NCI-H345 (cell line): ENCODE data around the gene RXRA.

Experiments used
- DNase-seq: peaks from one replicate; lab custom pipeline; 2025; lab: John Stamatoyannopoulos, UW

The RXRA gene

DNA sequence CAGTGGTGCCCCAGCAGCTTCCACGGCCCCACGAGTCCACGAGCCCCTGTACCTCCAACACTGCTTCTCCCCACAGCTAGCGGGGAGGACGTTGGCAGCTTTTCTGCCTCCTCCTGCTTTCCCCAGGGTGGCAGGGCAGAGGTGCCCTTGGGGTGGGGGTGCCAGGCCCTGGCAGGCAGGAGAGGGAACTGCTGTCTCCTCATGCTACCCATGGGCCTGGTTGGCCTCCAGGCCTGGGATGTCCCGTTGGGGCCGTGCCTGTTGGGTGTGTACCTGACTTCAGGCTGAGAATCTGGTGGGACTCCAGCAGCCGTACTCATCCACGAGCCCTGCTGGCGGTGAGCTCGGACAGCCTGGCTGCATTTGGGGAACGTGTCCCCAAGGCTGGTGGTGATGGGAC is 27.3 kb downstream of the RXRA start:
- DNase-seq, result no peak

DNA sequence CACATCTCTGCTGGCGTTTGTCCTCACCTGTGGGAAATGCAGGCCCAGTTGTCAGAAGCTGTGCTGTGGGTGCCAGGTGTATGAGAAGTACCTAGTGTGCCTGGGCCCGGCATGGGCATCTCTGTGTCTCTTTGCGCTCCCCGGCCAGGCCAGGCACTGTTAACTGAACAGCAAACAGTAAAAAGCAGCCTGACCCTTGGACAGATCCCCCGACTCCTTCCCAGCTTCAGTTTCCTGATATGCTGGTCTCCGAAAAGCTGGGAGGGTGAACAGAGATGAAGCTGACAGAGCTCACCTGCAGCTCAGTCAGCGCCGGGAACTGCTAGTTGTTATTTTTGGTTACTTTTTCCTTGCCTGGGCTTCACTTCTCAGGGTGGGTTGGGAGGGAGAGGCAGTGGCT is 28.9 kb downstream of the RXRA start:
- no peak for DNase-seq

DNA sequence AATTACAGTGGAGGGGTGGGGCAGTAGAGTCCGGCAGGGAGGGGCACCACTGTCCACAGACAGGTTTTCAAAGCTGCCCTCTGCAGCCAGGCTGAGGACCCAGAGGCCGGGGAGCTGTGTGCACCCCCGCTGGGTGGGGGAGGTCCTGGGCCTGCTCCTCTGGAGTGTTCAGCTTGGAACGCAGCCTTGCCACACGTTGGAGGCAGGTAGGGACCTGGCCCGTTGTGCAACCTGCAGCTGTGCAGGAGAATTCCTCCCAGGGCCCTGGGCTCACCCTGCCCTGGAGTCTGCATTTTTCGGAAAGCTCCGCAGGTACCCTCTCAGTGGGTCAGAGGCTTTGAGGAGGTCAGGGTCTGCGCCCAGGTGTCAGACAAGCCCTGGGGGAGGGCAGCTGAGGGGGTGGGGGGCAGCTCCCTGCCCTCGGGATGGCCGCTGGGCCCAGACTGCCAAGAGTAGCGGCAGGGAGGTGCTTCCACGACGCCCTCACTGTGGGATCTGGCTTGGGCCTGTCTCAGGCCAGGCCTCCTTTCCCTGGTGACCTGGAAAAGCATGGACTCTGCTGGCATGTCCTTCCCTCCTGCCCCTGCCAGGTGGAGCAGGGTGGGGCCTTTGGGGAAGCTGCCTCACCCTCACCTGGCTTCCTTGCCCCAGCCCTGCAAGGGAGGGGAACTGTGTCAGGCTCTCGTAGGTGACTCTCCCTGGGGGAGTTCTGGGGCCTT is 29.5 kb downstream of the RXRA start:
- no peak for DNase-seq

DNA sequence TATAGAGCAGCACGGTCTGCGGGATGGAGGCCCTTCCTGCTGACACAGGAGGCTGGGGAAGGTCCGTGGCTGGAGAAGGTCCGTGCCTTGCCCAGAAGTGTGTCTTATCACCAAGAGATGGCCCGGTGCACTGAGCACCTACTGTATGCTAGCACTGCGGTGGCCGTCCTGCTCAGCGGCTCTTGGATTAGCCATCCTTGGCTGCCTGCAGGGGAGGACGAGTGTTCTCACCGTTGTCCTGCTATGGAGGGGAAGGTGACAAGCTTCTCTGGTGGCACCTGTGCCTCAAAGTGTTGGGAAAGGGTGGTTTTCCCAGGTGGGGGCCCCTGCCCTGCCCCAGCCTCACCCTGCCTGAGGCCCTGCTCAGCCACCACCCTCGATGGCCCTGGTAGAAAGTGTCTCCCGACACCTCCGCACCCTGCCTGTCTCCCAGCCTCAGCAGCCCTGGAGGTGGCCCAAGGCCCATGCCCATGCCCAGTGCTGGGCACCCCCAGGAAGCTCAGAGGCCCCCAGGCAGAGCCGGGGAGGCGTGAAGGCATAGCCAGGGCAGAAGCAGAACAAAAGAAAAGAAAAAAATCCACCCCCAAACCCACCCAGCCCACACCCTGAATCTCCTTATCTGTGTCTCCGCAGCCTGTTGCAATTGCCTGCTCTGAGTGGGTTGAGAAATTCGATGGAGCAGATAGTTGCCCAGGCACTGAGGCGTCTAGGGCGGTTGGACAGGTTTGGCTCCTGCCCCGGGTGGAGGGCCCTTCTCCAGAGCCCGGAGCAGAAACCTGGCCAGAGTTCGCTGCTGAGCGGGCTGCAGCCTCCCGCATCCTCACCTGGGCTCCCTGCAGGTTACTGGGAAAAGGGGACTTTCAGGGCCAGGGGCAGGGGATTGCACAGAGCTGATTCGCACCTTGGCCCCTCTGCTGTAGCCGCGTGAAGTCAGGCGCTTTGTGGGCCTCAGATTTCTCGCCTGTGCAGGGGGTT is 30.5 kb downstream of the RXRA start:
- DNase-seq, result no peak

DNA sequence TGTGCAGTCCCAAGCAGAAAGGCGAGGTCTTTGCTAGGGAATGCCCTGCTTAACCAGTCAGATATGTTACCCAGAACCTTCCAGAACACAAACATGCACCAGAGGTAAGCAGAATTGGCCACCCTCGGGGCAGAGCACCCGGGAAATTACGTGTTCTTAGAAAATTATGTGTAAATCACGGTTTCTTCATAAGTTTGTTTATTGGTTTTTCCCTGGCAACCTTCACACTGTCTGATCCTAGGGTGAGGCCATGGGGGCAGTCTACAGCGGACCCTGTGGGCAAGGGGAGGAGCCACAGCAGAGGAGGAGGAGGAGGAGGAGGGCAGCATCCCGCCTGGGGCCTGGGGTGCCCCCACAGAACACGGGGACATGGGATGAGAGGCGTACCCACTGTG is 31.4 kb downstream of the RXRA start:
- DNase-seq, result no peak

DNA sequence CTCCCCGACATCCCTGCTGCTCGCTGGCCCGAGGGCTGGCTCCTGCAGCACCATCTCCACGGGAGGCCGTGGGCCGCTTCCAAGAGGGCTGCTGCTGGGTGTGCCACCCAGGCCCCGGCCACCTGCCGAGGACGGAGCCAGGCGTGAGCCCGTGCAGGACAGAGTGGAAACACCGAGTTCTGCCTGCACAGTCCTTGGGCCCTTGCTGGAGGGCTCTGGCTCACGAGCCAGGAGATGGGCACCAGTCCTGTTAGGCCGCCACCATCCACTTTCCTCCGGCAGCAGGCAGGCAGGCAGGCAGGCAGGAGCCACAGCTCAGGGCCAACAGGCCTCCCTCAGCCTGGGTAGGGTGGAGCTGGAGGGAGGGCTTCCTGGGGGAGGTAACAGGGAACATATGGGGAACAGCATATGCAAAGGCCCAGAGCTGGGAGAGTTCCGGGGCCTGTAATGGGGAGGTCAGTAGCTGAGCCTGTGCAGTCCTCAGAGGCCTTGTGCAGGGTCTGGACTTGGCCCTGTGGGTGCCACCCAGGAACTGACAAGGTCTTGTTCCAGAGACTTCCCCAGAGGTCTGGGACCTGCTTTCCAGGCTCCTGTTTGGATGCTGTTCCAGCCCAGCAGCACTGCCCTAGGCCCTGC is 31.9 kb downstream of the RXRA start:
- DNase-seq, result no peak

DNA sequence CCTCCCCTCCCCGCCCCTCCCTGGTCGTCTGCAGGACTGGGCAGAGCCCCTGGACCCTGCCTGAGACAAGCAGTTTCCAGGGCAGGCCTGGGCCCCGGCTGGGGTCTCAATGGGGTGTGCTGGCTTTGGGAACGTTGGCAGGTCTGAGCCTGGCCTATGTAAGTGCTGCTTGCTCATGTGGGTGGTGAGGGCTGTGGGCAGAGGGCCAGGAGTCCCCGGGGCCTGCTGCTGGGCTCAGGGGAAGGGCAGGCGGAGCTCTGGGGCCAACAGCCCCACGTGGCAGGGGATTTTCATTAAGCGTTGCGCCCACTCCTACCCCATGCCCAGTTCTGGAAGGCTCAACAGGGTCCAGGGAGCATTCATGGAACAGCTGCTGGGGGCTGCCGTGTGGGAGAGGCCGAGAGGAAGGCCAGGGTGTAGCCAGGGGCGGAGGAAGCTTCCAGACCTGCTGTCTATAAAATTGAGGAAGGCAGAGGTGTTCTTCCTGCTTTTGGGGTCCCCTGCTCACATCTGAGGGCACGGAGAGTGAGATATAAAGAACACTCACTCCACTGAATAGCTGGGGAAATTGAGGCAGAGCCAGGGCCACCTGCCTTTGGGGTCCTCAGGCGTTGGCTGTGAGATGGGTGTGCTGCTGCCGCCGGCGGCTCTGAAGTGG is 32.5 kb downstream of the RXRA start:
- peak; percentile 45 for DNase-seq

DNA sequence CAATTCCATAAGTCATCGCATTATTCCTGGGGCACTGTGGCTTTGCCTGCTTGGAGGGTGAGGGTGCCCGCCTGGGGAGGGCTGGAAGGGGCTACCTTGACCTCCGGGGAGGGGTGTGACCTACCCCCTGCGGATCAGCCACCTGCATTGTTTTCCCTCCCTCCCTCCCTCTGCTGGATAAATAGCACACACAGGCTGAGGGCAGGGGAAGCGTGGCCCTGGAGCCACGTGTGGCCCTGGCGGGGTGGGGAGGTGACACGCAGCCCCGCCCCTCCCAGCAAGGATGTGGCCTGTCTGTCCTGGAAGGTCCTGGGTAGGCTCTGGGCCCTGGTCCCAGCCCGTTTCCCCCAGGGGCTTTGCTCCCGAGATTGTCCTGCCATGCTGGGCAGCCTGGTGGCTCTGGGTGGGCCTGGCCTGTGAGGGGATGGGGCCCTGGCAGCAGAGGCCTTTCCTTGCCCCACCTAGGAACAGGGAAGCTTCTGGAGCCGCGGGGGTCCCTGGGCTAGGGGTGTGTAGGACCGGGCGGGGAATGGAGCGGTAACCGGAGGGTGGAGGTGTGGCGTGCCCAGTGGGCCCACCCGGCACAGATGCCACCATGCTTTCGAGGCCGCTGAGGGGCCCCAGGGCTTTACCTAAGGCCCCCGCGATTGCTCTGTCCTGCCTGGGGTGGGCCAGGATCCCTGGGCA is 33.4 kb downstream of the RXRA start:
- DNase-seq, result no peak

DNA sequence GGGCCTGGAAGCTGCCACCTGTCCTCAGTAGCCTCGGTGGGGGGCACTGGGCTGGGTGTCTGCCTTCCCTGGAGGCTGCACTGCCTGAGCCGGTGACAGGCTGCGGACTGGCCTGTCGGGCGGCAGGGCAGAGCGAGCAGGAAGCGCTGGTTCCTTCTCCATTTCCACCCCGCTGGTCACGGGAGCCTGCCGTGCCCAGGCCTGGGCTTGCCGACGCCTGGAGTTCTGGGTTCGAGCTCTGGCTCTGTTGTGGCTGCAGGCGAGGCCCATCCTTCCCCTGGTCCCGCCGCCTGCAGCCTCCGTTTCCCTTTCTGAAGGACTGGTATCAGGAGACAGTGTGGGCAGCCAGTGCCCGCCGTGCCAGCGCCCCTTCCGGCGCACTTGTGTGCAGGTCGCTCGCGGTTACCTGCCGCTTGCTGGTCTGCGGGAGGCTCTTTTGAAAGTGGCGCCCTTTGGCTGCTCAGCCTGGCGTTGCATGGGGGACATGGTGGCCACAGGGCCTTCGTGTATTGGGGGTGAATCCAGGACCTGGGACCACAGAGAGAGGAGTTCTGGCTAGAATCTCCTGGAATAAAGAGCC is 34.0 kb downstream of the RXRA start:
- no peak for DNase-seq

DNA sequence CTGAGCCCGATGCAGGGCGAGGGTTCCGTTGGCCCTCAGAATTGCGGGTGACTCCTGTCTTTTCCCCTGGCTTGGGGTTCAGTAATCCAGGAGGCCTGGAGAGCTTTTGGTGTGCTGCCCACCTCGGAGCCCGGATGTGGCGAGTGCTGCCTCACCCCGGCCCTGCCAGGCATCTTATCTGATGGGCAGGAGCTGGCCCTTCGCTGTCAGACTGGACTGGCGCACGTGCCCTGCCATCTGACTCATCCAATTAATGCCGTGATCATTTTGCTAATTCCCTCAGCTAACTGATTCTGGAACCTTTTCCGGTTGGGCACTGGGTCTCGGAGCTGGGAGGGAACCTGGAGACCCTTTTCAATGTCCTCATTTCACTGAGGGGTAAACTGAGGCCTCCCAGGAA is 34.6 kb downstream of the RXRA start:
- no peak for DNase-seq

DNA sequence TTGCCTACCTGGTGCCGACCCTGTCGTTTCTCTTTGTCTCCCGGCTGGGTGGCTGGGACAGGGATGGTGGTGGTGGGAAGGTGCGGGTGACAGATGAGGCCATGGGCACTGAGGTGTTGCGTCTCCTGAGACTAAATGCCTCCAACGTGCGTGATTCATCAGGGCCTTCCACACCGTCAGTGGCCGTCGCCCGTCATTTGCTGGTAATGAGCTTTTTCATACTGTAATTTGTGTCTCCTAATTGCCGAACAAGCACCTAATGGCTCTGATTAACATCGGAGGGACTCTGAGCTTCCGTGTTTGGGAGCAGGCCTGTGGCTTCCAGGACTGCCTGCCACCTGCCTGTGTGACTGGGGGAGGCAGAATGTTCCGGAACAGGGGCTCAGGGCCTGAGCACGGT is 35.2 kb downstream of the RXRA start:
- no peak for DNase-seq

DNA sequence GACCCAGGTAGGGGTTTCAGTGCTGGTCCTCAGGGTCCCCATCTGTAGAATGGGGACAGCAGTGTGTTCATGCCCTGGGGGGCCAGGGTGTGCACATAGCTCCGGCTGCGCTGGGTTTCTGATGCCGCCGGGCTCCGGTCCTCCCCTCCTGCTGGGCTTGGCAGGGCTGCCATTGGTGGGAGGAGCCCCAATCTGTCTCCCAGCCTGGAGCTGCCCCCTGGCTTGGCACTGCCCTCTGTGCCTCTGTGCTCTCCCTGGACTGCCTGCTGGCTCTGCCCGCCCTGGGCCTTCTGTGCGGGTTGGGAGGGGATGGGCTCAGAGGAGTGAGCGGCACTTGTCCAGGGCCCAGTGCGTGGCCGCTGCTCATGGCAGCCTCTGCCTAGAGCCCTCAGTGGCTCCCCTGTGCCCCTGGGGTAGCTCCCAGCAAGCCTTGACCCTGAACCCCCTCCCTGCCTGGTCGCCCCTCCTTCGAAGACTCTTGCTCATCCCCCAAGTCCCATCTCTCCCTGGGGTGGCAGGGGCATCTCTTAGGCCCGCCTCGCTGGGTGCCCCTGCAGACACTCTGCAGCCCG is 35.7 kb downstream of the RXRA start:
- no peak for DNase-seq

DNA sequence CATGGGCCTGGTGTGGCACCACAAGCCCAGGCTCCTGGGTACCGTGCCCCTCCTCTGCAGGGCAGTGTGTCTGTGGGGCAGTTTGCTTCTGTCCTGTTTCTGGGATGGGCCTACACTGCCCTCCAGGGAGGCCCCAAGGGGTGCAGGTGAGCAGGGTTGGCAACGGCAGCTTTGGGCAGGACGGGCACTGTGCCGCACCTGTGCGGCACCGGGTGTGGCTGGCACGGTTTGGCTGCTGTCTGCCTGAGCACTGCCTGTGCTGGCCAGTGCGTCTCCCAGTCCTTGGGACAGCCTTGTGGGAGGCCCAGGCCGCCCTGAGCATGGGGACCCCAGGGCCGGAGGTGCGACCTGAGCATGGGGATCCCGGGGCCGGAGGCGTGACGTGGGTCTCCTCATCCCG is 37.2 kb downstream of the RXRA start:
- no peak for DNase-seq

DNA sequence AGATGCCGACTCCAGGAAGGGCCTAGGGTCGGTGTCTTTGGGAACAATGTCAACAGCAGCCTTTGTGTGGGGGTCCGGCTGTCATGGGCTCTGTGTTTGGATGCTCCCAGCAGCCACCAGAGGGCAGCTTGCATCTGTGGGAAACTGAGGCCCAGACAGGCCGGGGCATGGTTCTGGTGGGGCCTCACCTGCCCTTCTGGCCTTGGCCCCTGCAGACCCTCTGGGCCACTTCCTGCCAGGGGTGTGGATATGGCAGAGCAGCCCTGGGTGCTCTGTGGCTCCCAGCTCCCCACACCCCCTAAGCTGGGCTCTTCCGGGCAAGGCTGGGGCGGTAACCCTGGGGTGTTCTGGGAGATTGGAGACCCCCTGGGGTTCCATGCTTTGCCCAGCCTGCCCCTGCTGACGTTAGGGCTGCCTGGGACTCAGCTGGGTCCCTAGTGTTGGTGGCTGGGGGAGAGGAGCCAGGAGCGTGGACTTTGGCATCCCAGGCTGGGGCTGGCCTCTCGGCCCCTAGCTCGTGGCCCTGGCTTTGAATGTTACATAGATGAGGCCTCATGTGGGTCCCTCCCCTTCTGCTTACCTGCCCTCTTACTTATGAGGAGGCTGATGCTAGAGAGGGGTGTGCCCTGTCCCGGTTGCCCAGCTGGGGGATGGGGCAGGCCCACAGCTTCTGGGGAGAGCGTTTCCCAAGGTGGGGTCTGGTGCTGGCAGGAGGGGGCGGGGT is 38.3 kb downstream of the RXRA start:
- no peak for DNase-seq

DNA sequence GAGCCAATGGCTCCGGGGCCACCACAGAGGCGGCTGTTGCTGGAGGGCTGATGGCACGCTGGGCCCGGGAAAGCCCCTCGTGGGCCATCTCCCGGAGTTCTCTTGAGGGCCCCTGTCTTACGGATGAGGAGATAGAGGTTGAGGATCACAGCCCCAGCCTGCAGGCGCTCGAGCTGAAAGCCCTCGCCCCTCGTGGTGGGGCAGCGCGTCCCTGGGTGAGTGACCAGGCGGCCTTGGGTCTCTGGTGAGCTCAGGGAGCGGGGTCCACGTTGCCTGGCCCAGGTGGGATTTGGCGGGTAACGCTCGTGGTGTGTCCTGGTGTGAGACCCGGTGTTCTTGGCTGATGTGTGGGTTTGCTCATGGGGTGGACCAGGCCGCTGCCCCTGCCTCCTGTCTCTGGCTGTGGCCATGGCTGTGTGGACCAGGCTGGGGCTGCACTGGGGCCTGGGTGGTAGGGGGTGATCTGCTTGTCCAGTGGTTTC is 38.9 kb downstream of the RXRA start:
- DNase-seq, result no peak

DNA sequence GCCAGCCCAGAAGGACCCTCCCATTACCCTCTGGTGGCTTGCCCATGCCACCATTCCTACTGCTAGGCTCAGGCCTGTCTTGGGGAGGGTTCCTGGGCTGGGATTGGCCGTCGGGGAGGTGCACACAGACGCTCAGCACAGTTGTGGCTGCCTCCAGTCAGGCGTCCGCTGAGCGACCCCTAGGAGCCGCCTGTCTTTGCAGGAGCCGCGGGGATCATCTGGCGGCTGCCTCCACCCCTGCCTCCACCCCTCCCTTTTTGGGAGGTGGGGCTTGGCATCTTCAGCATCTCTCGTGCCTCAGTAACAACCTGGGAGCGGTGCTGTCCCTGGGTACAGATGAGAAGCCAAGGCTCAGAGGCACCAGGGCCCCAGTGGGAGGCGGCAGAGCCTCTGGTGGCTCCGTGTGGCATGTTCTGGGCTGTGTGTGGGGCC is 39.6 kb downstream of the RXRA start:
- peak; percentile 89 for DNase-seq

DNA sequence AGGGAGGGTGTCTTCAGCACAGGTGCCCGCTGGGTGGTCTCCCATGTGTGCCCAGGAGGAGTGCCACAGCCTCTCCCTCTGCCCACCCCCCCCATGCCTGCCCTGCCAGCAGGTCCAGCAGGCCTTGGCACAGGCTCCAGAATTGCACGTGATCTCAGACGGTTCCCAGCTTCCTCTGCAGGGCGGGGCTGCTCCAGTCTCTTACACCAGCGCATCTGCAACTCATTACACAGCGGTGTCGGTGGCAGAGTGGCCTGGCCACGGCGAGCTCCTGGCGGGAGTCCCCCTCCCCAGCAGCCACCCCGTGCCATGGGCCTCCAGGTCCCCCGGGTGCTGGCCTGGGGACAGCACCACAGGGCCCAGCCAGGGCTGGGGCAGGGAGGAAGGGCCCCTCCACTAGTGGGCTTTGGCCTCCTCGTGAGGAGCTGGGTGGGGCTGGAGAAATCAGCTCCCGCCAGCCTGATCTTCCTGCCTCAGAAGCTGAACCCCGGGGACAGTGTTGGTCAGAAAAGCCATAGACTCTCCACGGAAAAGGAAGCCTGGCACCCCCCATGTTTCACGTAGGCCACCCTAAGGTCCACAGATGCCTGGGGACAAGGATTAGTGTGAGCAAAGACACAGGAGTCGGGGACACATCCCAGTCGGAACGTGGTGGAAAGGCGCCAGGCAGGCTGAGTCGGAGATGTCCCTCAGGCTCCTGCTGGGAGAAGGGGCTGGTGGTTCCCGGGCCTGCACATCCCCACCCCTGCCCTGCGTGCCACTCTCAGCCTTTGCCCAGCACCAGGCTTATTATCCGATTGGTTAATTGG is 40.2 kb downstream of the RXRA start:
- DNase-seq, result peak; percentile 92

DNA sequence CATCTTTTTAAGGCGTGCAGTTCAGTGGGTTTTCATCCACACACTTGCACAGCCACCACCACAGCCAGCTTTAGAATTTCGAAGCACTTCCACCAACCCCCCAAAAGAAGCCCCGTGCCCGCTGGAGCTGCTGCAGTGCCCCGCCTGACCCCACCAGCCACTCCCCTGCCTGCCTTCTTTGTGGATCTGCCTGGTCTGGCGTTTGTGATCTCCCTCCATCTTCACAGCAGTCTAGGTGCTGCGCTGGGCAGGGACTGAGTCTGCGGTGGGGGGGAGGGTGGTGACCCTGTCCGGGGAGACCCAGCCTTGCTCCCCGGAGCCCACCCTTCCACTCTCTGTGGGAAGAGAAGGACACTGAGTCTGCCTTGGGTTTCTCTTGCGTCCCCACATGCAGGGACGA is 40.8 kb downstream of the RXRA start:
- no peak for DNase-seq

DNA sequence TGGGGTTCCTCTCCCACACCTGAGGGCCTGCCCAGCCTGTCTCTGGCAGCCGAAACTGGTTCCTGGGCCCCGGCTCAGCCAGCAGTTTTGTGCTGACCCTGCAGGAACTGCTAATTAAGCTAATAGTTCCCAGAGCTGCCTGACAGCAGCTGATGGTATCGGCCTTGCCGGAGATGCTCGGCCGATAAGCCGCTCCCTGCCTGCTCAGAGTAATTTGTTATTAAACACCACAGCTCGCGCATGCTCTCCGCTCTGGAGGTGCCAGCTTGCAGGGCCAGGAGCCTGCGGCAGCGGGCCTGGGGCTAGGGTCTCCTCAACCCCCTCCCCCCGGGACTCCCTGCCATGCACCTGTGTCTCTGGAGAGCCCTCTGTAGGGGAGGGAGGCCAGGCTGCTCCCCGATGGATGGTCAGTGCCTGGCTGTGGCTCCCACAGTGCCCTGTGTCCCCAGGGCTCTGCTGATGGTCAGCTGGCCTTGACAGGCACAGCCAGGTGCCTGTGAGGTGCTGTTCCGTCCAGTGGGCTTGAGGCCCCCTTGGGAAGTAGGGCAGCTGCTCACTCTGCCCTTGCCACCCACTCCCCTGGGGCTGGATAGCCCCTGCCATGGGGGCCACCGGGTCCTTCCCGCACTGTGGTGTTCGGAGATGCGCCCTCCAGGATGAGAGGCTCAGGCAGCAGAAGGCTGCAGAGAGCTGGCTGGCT is 41.7 kb downstream of the RXRA start:
- no peak for DNase-seq
